Neuronal stem cell (in vitro differentiated cells): Measurements from ENCODE around the gene RADX. TPM values are rescaled to one million over a fixed set of nuclear protein-coding genes. Genes with fewer than 3 reads are reported as not detected.

ENCODE experiments used
- DNase-seq: peaks from one replicate; pipeline ENCODE4 v3.0.0-alpha.2; 2013; ENCODE audit warnings: low spot score
- H2AFZ ChIP-seq: one replicate; pipeline ENCODE4 v1.6.1; 2013; ENCODE audit warnings: mild to moderate bottlenecking, low read length, inconsistent platforms
- H2AK5ac ChIP-seq: 2 replicates; pipeline ENCODE4 v1.6.1; 2013; ENCODE audit warnings: low read depth, mild to moderate bottlenecking, inconsistent platforms, low read length, moderate library complexity, mixed read lengths
- H2BK120ac ChIP-seq: 2 replicates; pipeline ENCODE4 v1.6.1; 2013; ENCODE audit warnings: low read depth, mild to moderate bottlenecking, inconsistent platforms, low read length, moderate library complexity, mixed read lengths
- H2BK12ac ChIP-seq: one replicate; pipeline ENCODE4 v1.6.1; 2013; ENCODE audit warnings: low read length, inconsistent platforms
- H2BK15ac ChIP-seq: 2 replicates; pipeline ENCODE4 v1.6.1; 2013; ENCODE audit warnings: mild to moderate bottlenecking, low read length, inconsistent platforms, mixed read lengths
- H2BK5ac ChIP-seq: one replicate; pipeline ENCODE4 v1.6.1; 2013; ENCODE audit warnings: inconsistent platforms, mild to moderate bottlenecking, low read length, moderate library complexity
- H3K14ac ChIP-seq: one replicate; pipeline ENCODE4 v1.6.1; 2013; ENCODE audit warnings: low read length, inconsistent platforms
- H3K18ac ChIP-seq: 2 replicates; pipeline ENCODE4 v1.6.1; 2013; ENCODE audit warnings: low read length, inconsistent platforms
- H3K23ac ChIP-seq: 2 replicates; pipeline ENCODE4 v1.6.1; 2013; ENCODE audit warnings: low read depth, mild to moderate bottlenecking, mixed read lengths, low read length, inconsistent platforms; ENCODE audit not compliant: poor library complexity
- H3K27ac ChIP-seq: replicated peaks from 3 replicates; pipeline ENCODE4 v1.5.1; 2013; ENCODE audit warnings: low read length, inconsistent platforms
- H3K27me3 ChIP-seq, 3 experiments: 2 replicates each; pipeline ENCODE4 v1.6.1; 2013; ENCODE audit warnings: low read length in 3 of 3, mild to moderate bottlenecking in 2 of 3, inconsistent platforms in 1 of 3, low read depth in 1 of 3, mixed read lengths in 1 of 3, moderate library complexity in 1 of 3; ENCODE audit not compliant: control insufficient read depth in 3 of 3, insufficient read depth in 3 of 3
- H3K36me3 ChIP-seq, 2 donors: replicated peaks in 1 of 2; 2 replicates each; pipeline ENCODE4 v1.6.1; 2013; ENCODE audit warnings: low read length in 2 of 2; ENCODE audit not compliant: control insufficient read depth in 2 of 2, insufficient read depth in 2 of 2
- H3K4ac ChIP-seq: 2 replicates; pipeline ENCODE4 v1.6.1; 2013; ENCODE audit warnings: inconsistent platforms, mild to moderate bottlenecking, low read length, moderate library complexity
- H3K4me1 ChIP-seq, 2 donors: 1 replicate in 1 of 2; 2 replicates in 1 of 2; pipeline ENCODE4 v1.6.1; 2013; ENCODE audit warnings: low read length in 2 of 2, low read depth in 1 of 2; ENCODE audit not compliant: control insufficient read depth in 2 of 2, insufficient read depth in 1 of 2
- H3K4me2 ChIP-seq: one replicate; pipeline ENCODE4 v1.6.1; 2013; ENCODE audit warnings: mild to moderate bottlenecking, low read length, inconsistent platforms; ENCODE audit not compliant: insufficient read depth, poor library complexity, severe bottlenecking
- H3K4me3 ChIP-seq, 2 donors: 2 replicates each; pipeline ENCODE4 v1.5.1; 2013; ENCODE audit warnings: low read length in 2 of 2, mild to moderate bottlenecking in 2 of 2, inconsistent platforms in 1 of 2, moderate library complexity in 1 of 2
- H3K79me1 ChIP-seq: one replicate; pipeline ENCODE4 v1.6.1; 2013; ENCODE audit warnings: low read depth, mild to moderate bottlenecking, inconsistent platforms, low read length, moderate library complexity
- H3K9ac ChIP-seq: one replicate; pipeline ENCODE4 v1.6.1; 2013; ENCODE audit warnings: mild to moderate bottlenecking, low read depth, low read length, inconsistent platforms; ENCODE audit not compliant: poor library complexity
- H3K9me3 ChIP-seq, 2 donors: replicated peaks in 1 of 2; 2 replicates each; pipeline versions ENCODE3 to v1.6.1; 2013; ENCODE audit warnings: low read length in 2 of 2, mild to moderate bottlenecking in 2 of 2, inconsistent platforms in 1 of 2, low read depth in 1 of 2, mixed read lengths in 1 of 2, moderate library complexity in 1 of 2; ENCODE audit not compliant: control insufficient read depth in 2 of 2, insufficient read depth in 1 of 2
- H4K8ac ChIP-seq: one replicate; pipeline ENCODE4 v1.6.1; 2013; ENCODE audit warnings: low read depth, mild to moderate bottlenecking, inconsistent platforms, low read length, moderate library complexity
- H4K91ac ChIP-seq: one replicate; pipeline ENCODE4 v1.6.1; 2013; ENCODE audit warnings: low read length, low read depth, mild to moderate bottlenecking, inconsistent platforms; ENCODE audit not compliant: poor library complexity
- WGBS, 2 donors: extraction: QIAGEN DNeasy Blood & Tissue Kit; methylation state at CpG; one replicate each; pipeline ENCODE4 v1.1.7; 2013; ENCODE audit warnings: missing lambda C conversion rate in 2 of 2, mixed read lengths in 1 of 2; ENCODE audit not compliant: insufficient read length in 2 of 2, insufficient replicate concordance in 1 of 2; ENCODE audit errors: extremely low coverage in 2 of 2; 5-methylcytosine and 5-hydroxymethylcytosine counted together
- polyA plus RNA-seq, 2 experiments: library from polyadenylated mRNA; stranded (reverse); fragments of 200-250 nt; gene quantifications; one replicate each; pipeline ENCODE4 v1.2.3, GENCODE V29; 2013

RADX gene, protein sequence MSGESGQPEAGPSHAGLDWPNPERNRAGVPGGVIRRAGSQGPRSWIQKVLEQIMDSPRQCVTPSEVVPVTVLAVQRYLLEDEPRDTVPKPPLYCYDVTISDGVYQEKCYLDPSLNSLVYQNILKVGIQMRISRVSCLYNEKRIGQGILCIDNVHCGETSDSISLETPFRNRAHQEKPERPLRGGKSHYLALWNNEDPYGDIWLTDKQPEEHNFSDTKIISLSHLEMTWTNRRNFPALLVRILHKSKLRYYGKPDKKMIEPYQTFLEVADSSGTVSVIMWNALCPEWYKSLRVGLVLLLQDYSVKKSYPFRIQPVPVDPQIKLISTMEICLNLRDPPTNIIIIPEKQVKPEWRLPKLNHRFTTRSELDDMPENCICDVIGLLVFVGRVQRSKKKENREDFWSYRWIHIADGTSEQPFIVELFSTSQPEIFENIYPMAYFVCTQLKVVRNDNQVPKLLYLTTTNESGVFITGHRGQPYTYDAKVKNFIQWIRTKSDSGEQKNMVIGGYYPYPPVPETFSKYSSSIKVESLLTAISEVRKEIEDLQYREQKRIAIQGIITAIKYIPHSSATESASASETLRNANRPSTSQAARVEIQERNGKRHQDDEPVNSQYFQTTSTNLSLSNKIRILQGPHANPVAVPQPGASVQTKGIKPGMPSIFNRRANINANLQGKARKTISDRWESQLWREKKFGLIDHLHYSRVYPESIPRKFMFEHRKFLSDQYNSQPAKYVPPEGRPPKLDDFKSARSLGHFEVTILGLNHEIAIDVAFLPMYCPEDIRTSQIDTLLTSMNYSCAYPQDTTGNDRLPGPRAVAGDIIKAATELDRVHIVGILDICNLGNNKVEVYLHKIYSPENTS
- polyA plus RNA-seq (2013, experiment 1 of 2) = 17.9 TPM
- 17.7 TPM for polyA plus RNA-seq (2013, experiment 2 of 2)

DNA sequence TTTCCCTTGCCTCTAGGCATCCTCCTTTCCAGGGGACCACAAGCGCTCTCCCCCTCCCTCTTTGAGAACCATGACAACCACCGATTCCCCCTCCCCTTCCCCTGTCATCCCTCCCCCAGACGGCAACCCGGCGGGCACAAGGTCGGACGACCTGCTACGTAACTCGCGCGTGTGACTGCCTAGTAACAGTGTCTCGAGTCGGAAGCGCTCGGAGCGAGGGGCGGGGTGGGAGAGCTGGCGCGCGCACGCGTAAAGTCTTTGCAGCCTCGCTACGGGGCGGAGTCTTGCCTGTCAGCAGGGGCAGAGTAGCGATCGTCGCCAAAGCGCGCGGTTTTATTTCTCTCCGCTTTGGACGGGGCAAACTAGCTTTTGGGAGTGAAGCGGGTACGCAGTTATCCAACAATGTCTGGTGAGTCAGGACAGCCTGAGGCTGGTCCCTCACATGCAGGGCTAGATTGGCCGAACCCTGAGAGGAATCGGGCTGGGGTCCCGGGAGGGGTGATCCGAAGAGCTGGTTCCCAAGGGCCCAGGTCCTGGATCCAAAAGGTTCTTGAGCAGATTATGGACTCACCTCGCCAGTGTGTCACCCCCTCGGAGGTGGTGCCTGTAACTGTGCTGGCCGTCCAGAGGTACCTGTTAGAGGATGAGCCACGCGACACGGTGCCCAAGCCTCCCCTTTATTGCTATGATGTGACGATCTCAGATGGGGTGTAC lies at the start of gene RADX:
RADX (plus strand) TSS at position 300 of the 714 bp plus-strand sequence; CDS start at position 403, 103 bp downstream.
- peak; percentile 78 for DNase-seq
- H2AFZ ChIP-seq = peak within 1 kb of the TSS; percentile 86

DNA sequence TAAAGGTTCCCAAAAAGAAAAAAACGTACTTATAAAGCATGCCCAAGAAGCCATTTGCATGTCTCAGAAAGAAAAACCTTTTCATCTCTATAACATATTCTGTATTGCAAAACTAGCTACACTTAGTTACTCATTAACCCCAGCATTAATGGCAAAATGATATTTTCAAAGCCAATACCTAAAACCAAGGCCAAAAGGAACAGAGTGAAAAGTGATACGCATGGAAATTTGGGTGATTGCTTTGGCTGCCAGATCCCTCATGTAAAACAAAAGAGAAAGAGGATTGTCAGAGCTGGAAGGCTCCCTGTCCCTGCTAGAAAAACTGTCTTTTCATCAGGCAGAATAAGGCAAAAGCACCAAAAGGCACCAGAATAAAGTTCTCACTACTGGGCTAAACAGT lies 46.8 kb upstream of the RADX start:
- Histone ChIP-seq H3K4ac (no peak overlapping the region), H3K36me3 (no peaks in the 10 kb centered on the region)
- WGBS, 2 donors = no CpG with 5 or more reads among the region's 2 CpGs

More for the DNA sequence above, at the start of gene RADX:
- WGBS, 2 donors = no CpG with 5 or more reads among the region's 46 CpGs
- Histone ChIP-seq H3K23ac (no peak within 1 kb of the TSS), H3K4me2 (peak within 1 kb of the TSS; percentile 45), H2BK12ac (no peak within 1 kb of the TSS), H3K4me3 (peak within 1 kb of the TSS; percentile 56 to 88), H3K9ac (no peak within 1 kb of the TSS), H3K27ac (peak within 1 kb of the TSS; percentile 51), H3K14ac (no peak within 1 kb of the TSS), H3K9me3 (no peaks in the 10 kb centered on the region), H2AK5ac (no peak within 1 kb of the TSS), H4K8ac (no peak within 1 kb of the TSS), H3K79me1 (no peaks in the 10 kb centered on the region), H3K27me3 (no peaks in the 10 kb centered on the region), H3K4me1 (no peaks in the 10 kb centered on the region), H3K18ac (peak within 1 kb of the TSS; percentile 64), H2BK15ac (no peak within 1 kb of the TSS), H2BK120ac (no peak within 1 kb of the TSS), H4K91ac (no peak within 1 kb of the TSS), H3K4ac (no peak within 1 kb of the TSS), H3K36me3 (no peaks in the 10 kb centered on the region), H2BK5ac (no peak within 1 kb of the TSS)

DNA sequence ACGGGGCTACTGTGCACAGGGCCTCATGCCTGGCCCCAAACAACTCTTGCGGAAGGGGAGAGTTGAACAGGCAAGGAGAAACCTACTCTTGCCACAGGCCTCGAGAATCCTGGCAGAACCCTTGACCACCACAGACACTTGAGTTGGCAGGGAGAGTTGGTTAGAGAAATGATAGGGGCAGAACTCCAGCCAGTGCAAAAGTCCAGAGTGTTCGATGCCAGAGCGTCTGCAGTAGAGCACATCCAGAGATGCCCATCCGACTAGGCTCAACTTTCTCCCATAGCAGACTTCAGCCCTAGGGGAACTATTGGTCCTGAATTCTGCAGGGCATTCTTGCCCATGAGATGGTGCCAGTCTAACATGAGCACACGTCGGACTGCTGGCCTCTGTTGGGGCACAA lies 45.4 kb upstream of the RADX start:
- Histone ChIP-seq H2BK5ac (no peak overlapping the region), H3K9me3 (no peaks in the 10 kb centered on the region), H3K9ac (no peak overlapping the region), H3K4me2 (no peak overlapping the region), H2AK5ac (no peak overlapping the region), H4K8ac (no peak overlapping the region), H3K4me1 (no peaks in the 10 kb centered on the region), H3K79me1 (no peaks in the 10 kb centered on the region), H3K18ac (no peak overlapping the region), H3K23ac (no peak overlapping the region), H2AFZ (no peak overlapping the region), H3K36me3 (no peaks in the 10 kb centered on the region), H3K4me3 (no peak overlapping the region), H4K91ac (no peak overlapping the region), H2BK12ac (no peak overlapping the region), H3K14ac (no peak overlapping the region), H2BK15ac (no peak overlapping the region), H3K27me3 (peaks cover 0 to 7% (median 0%) of the 10 kb centered on the region in 3 experiments), H2BK120ac (no peak overlapping the region), H3K4ac (no peak overlapping the region), H3K27ac (no peak overlapping the region)
- DNase-seq = no peak
- WGBS, 2 donors = no CpG with 5 or more reads among the region's 8 CpGs

More for the DNA sequence above, 46.8 kb upstream of the RADX start:
- H2AK5ac ChIP-seq = no peak overlapping the region
- H3K27me3 ChIP-seq = peaks cover 0 to 9% (median 0%) of the 10 kb centered on the region in 3 experiments
- no peak overlapping the region for H4K8ac ChIP-seq
- H3K79me1 ChIP-seq = no peaks in the 10 kb centered on the region
- no peak overlapping the region for H2BK120ac ChIP-seq
- H3K4me2 ChIP-seq = no peak overlapping the region
- no peak overlapping the region for H3K23ac ChIP-seq
- H3K18ac ChIP-seq = no peak overlapping the region
- H3K9ac ChIP-seq = no peak overlapping the region
- H3K9me3 ChIP-seq = no peaks in the 10 kb centered on the region
- H2AFZ ChIP-seq = no peak overlapping the region
- no peak overlapping the region for H2BK12ac ChIP-seq
- H3K14ac ChIP-seq = no peak overlapping the region
- DNase-seq = no peak
- H2BK15ac ChIP-seq = no peak overlapping the region
- no peak overlapping the region for H4K91ac ChIP-seq
- H3K4me3 ChIP-seq = no peak overlapping the region
- no peak overlapping the region for H2BK5ac ChIP-seq
- no peak overlapping the region for H3K27ac ChIP-seq
- H3K4me1 ChIP-seq = no peaks in the 10 kb centered on the region
